ENCODE data around the gene UXT. TPM values are rescaled to one million over a fixed set of nuclear protein-coding genes. Genes with fewer than 3 reads are reported as not detected.
A peak's percentile ranks its signal among the peaks of the same experiment; 100 is the strongest.

UXT gene
- total and polyA plus RNA-seq, 2 of the 13 experiments (the other 11 are each of a cell fraction or from before 2014, with no cell fraction given): 107 to 123 TPM

DNA sequence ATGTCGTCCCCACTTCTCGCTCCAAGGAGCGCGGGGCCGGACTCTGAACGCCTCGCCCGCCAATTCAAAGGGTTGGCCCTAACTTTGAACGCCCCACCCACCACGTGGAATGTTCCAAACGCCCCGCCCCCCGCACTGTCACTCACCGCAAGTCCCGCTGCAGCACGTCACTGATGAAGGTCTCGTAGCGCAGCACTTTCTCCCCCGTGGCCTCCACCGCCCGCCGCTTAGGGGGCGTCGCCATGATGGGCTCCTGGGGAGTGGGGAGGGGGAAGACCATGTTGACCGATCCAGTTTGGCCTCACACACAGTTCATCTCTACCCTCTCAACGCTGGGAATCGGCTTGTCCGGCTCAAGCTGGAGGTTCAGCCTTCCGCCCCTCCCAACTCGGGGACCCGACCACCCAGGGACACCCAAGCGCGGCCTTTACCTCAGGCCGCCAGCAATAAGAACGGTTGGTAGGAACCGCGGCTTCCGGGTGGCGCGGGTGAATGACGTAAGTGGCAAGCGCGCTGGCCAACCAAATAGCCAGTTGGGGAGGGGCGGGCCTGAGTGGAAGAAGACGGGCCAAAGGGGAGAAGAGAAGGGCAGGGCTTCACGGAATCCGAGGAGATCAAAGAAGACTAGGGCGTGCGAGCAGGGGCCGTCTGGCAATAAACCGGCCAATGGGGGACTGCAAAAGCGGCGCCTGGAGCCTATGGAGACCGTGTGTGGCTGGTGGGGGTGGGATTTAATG is at the start of gene UXT (continued):
- TF ChIP-seq, protein P1, sequence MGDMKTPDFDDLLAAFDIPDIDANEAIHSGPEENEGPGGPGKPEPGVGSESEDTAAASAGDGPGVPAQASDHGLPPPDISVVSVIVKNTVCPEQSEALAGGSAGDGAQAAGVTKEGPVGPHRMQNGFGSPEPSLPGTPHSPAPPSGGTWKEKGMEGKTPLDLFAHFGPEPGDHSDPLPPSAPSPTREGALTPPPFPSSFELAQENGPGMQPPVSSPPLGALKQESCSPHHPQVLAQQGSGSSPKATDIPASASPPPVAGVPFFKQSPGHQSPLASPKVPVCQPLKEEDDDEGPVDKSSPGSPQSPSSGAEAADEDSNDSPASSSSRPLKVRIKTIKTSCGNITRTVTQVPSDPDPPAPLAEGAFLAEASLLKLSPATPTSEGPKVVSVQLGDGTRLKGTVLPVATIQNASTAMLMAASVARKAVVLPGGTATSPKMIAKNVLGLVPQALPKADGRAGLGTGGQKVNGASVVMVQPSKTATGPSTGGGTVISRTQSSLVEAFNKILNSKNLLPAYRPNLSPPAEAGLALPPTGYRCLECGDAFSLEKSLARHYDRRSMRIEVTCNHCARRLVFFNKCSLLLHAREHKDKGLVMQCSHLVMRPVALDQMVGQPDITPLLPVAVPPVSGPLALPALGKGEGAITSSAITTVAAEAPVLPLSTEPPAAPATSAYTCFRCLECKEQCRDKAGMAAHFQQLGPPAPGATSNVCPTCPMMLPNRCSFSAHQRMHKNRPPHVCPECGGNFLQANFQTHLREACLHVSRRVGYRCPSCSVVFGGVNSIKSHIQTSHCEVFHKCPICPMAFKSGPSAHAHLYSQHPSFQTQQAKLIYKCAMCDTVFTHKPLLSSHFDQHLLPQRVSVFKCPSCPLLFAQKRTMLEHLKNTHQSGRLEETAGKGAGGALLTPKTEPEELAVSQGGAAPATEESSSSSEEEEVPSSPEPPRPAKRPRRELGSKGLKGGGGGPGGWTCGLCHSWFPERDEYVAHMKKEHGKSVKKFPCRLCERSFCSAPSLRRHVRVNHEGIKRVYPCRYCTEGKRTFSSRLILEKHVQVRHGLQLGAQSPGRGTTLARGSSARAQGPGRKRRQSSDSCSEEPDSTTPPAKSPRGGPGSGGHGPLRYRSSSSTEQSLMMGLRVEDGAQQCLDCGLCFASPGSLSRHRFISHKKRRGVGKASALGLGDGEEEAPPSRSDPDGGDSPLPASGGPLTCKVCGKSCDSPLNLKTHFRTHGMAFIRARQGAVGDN (CRISPR knock-in tag; IDR thresholded peaks at IDR 0.05): peak; percentile 88
- TF ChIP-seq HMGXB3 (CRISPR knock-in tag; IDR thresholded peaks at IDR 0.05; ENCODE audit: borderline replicate concordance): peak; percentile 62; the same call in 1 of the 2 replicates
- TF ChIP-seq AGO2 (optimal IDR thresholded peaks at IDR 0.05; ENCODE audit: low read depth, low read length): peak; percentile 68
- TF ChIP-seq ZNF350 (CRISPR knock-in tag; IDR thresholded peaks at IDR 0.05; ENCODE audit: borderline replicate concordance, low read depth): peak; percentile 85; the same call in 1 of the 2 replicates
- 0 out of 2 replicates have a peak, but pooled peaks have one; percentile 27 for TF ChIP-seq ZNF749 (CRISPR knock-in tag; IDR thresholded peaks at IDR 0.05; ENCODE audit: borderline replicate concordance)
- peak; percentile 37; the same call in 1 of the 2 replicates for TF ChIP-seq ZFP41 (CRISPR knock-in tag; IDR thresholded peaks at IDR 0.05; ENCODE audit: borderline replicate concordance)
- TF ChIP-seq PAXIP1 (CRISPR knock-in tag; conservative IDR thresholded peaks at IDR 0.05): peak; percentile 33
- peak; percentile 46 to 86 for TF ChIP-seq POLR2A (IDR thresholded peaks at IDR 0.05; ENCODE audit: insufficient read depth in 1 of 2, low read depth in 2 of 2, low read length in 2 of 2)
- peak; percentile 74; the same call in 1 of the 2 replicates for TF ChIP-seq ELF4 (CRISPR knock-in tag; IDR thresholded peaks at IDR 0.05; ENCODE audit: borderline replicate concordance)
- peak; percentile 51 for TF ChIP-seq TEAD3 (CRISPR knock-in tag; optimal IDR thresholded peaks at IDR 0.05; ENCODE audit: borderline replicate concordance)
- TF ChIP-seq, protein P2, sequence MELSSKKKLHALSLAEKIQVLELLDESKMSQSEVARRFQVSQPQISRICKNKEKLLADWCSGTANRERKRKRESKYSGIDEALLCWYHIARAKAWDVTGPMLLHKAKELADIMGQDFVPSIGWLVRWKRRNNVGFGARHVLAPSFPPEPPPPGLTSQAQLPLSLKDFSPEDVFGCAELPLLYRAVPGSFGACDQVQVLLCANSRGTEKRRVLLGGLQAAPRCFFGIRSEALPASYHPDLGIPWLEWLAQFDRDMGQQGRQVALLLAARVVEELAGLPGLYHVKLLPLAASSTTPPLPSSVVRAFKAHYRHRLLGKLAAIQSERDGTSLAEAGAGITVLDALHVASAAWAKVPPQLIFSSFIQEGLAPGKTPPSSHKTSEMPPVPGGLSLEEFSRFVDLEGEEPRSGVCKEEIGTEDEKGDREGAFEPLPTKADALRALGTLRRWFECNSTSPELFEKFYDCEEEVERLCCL (CRISPR knock-in tag; IDR thresholded peaks at IDR 0.05; ENCODE audit: borderline replicate concordance): no peak
- 0 out of 2 replicates have a peak, but pooled peaks have one; percentile 36 for TF ChIP-seq KLF12 (CRISPR knock-in tag; IDR thresholded peaks at IDR 0.05; ENCODE audit: borderline replicate concordance)
- TF ChIP-seq GATAD2A (CRISPR knock-in tag; IDR thresholded peaks at IDR 0.05): peak; percentile 18; the same call in 1 of the 2 replicates
- TF ChIP-seq ZNF138 (CRISPR knock-in tag; IDR thresholded peaks at IDR 0.05; ENCODE audit: low read depth): no peak
